OCI-LY1 (cell line): ENCODE data around the gene FAM89A.

Experiments used
- H2AFZ ChIP-seq: fragments of 200-600 bp; sonication (generic), shearing (Covaris generic); 2 replicates; pipeline ENCODE4 v1.6.0; 2014; ENCODE audit warnings: antibody characterized with exemption, mild to moderate bottlenecking, low read length
- H3F3A ChIP-seq: fragments of 200-600 bp; sonication (generic), shearing (Covaris generic); 2 replicates; pipeline ENCODE4 v1.6.0; 2014; ENCODE audit warnings: mild to moderate bottlenecking, antibody characterized with exemption, low read length, moderate library complexity; ENCODE audit not compliant: insufficient read depth
- H3K27ac ChIP-seq: fragments of 200-600 bp; sonication (generic); 2 replicates; pipeline ENCODE4 v1.5.1; 2014; ENCODE audit warnings: low read length, mixed run types, mild to moderate bottlenecking, low read depth; ENCODE audit not compliant: poor library complexity, severe bottlenecking
- H3K27me3 ChIP-seq: fragments of 200-600 bp; sonication (generic); 2 replicates; pipeline ENCODE4 v1.6.0; 2014; ENCODE audit warnings: antibody characterized with exemption, mild to moderate bottlenecking, low read length, moderate library complexity; ENCODE audit not compliant: insufficient read depth
- H3K36me3 ChIP-seq: fragments of 200-600 bp; sonication (generic); 2 replicates; pipeline ENCODE4 v1.6.1; 2014; ENCODE audit warnings: mild to moderate bottlenecking, antibody characterized with exemption, low read length, moderate library complexity, mixed read lengths; ENCODE audit not compliant: insufficient read depth
- H3K4me1 ChIP-seq: fragments of 200-600 bp; sonication (generic); 2 replicates; pipeline ENCODE4 v1.5.1; 2014; ENCODE audit warnings: mild to moderate bottlenecking, low read length, moderate library complexity; ENCODE audit not compliant: insufficient read depth, severe bottlenecking
- H3K4me2 ChIP-seq: fragments of 200-600 bp; sonication (generic), shearing (Covaris generic); 2 replicates; pipeline ENCODE4 v1.6.1; 2014; ENCODE audit warnings: low read length
- H3K4me3 ChIP-seq: fragments of 200-600 bp; sonication (generic); 2 replicates; pipeline ENCODE4 v1.5.1; 2014; ENCODE audit warnings: low read length, low read depth, mild to moderate bottlenecking, mixed read lengths; ENCODE audit not compliant: poor library complexity, severe bottlenecking
- H3K79me2 ChIP-seq: fragments of 200-600 bp; shearing (Covaris generic); 2 replicates; pipeline ENCODE4 v1.6.1; 2016; ENCODE audit warnings: mixed run types, low read length, mixed read lengths; ENCODE audit not compliant: insufficient read depth
- H3K9ac ChIP-seq: fragments of 200-600 bp; sonication (generic), shearing (Covaris generic); 2 replicates; pipeline ENCODE4 v1.6.1; 2014; ENCODE audit warnings: mild to moderate bottlenecking, low read length, mixed read lengths
- H3K9me2 ChIP-seq: fragments of 200-600 bp; sonication (generic), shearing (Covaris generic); 2 replicates; pipeline ENCODE4 v1.6.1; 2014; ENCODE audit warnings: low read depth, mild to moderate bottlenecking, low read length, mixed read lengths
- H3K9me3 ChIP-seq: fragments of 200-600 bp; shearing (Covaris generic); 2 replicates; pipeline ENCODE4 v1.6.1; 2014; ENCODE audit warnings: low read length, mixed read lengths
- H4K20me1 ChIP-seq: fragments of 200-600 bp; sonication (generic), shearing (Covaris generic); 2 replicates; pipeline ENCODE4 v1.6.0; 2016; ENCODE audit warnings: mild to moderate bottlenecking, low read length; ENCODE audit not compliant: insufficient read depth
- EZH2 ChIP-seq: fragments of 200-600 bp; sonication (generic), shearing (Covaris generic); IDR thresholded peaks from 2 replicates; pipeline ENCODE4 v1.8.0; 2017; ENCODE audit warnings: borderline replicate concordance, mixed run types, mild to moderate bottlenecking, antibody characterized with exemption, low read length, moderate library complexity, mixed read lengths
- TF ChIP-seq, protein P1 (sequence below): fragments of 200-600 bp; sonication (generic), shearing (Covaris generic); IDR thresholded peaks from 2 replicates; pipeline ENCODE4 v1.5.1; 2017; ENCODE audit warnings: mild to moderate bottlenecking, antibody characterized with exemption, low read length, moderate library complexity, mixed read lengths

FAM89A gene

GRCh38 chr1:231063331-231063730 is 23.3 kb upstream of the FAM89A start:
- H3K9ac ChIP-seq = no peak overlapping the region
- H3K4me1 ChIP-seq = no peaks in the 10 kb centered on the region
- no peaks in the 10 kb centered on the region for H3K79me2 ChIP-seq
- no peaks in the 10 kb centered on the region for H3K36me3 ChIP-seq
- no peaks in the 10 kb centered on the region for H3K9me2 ChIP-seq
- H3K4me2 ChIP-seq = no peak overlapping the region
- H3F3A ChIP-seq = no peaks in the 10 kb centered on the region
- no peak overlapping the region for H2AFZ ChIP-seq
- no peaks in the 10 kb centered on the region for H3K9me3 ChIP-seq
- no peak for TF ChIP-seq EZH2
- TF ChIP-seq, protein P1, sequence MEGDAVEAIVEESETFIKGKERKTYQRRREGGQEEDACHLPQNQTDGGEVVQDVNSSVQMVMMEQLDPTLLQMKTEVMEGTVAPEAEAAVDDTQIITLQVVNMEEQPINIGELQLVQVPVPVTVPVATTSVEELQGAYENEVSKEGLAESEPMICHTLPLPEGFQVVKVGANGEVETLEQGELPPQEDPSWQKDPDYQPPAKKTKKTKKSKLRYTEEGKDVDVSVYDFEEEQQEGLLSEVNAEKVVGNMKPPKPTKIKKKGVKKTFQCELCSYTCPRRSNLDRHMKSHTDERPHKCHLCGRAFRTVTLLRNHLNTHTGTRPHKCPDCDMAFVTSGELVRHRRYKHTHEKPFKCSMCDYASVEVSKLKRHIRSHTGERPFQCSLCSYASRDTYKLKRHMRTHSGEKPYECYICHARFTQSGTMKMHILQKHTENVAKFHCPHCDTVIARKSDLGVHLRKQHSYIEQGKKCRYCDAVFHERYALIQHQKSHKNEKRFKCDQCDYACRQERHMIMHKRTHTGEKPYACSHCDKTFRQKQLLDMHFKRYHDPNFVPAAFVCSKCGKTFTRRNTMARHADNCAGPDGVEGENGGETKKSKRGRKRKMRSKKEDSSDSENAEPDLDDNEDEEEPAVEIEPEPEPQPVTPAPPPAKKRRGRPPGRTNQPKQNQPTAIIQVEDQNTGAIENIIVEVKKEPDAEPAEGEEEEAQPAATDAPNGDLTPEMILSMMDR = no peak
- no peak overlapping the region for H3K4me3 ChIP-seq
- no peaks in the 10 kb centered on the region for H3K27me3 ChIP-seq
- no peak overlapping the region for H3K27ac ChIP-seq
- no peaks in the 10 kb centered on the region for H4K20me1 ChIP-seq

- TF ChIP-seq, protein P1 = no peak
- no peak for TF ChIP-seq EZH2
- Histone ChIP-seq H3K4me3 (no peak overlapping the region), H2AFZ (no peak overlapping the region), H3K27me3 (no peaks in the 10 kb centered on the region), H3K27ac (no peak overlapping the region), H3K9me3 (no peaks in the 10 kb centered on the region), H3K9me2 (no peaks in the 10 kb centered on the region), H4K20me1 (no peaks in the 10 kb centered on the region), H3K4me2 (no peak overlapping the region), H3F3A (no peaks in the 10 kb centered on the region), H3K36me3 (no peaks in the 10 kb centered on the region), H3K4me1 (no peaks in the 10 kb centered on the region), H3K79me2 (no peaks in the 10 kb centered on the region), H3K9ac (no peak overlapping the region)
Observed at GRCh38 chr1:231062500-231063270, 22.6 kb upstream of the FAM89A start.

GRCh38 chr1:231059566-231060193 is 19.6 kb upstream of the FAM89A start:
- H3K27me3 ChIP-seq = no peaks in the 10 kb centered on the region
- TF ChIP-seq, protein P1 = no peak
- no peak for TF ChIP-seq EZH2
- H3K27ac ChIP-seq = no peak overlapping the region
- no peaks in the 10 kb centered on the region for H3K36me3 ChIP-seq
- no peaks in the 10 kb centered on the region for H4K20me1 ChIP-seq
- no peak overlapping the region for H3K4me3 ChIP-seq
- H3K4me1 ChIP-seq = no peaks in the 10 kb centered on the region
- H3K79me2 ChIP-seq = no peaks in the 10 kb centered on the region
- H3K4me2 ChIP-seq = no peak overlapping the region
- no peaks in the 10 kb centered on the region for H3F3A ChIP-seq
- no peak overlapping the region for H2AFZ ChIP-seq
- H3K9ac ChIP-seq = no peak overlapping the region
- H3K9me2 ChIP-seq = no peaks in the 10 kb centered on the region
- no peaks in the 10 kb centered on the region for H3K9me3 ChIP-seq
